ENCODE results near the gene DCTPP1.

DCTPP1 gene

GRCh38 chr16:30414159-30414558 lies 15.7 kb downstream of the DCTPP1 start:
- H4K20me1 ChIP-seq (ENCODE audit: insufficient read depth, low read length), result no peaks in the 10 kb centered on the region
- H3K27me3 ChIP-seq (replicated peaks; ENCODE audit: insufficient read depth, low read length), result no peaks in the 10 kb centered on the region
- no peak overlapping the region for H3K27ac ChIP-seq (ENCODE audit: low read length)
- H3K36me3 ChIP-seq (replicated peaks; ENCODE audit: insufficient read depth, low read length), result 0 out of 2 replicates have a peak, but pooled peaks cover 4% of the 10 kb centered on the region
- TF ChIP-seq EZH2 (optimal IDR thresholded peaks at IDR 0.05; ENCODE audit: low read depth, low read length) (no peak), EZH2phosphoT487 (IDR thresholded peaks at IDR 0.05; ENCODE audit: low read length) (no peak)
- TF ChIP-seq, protein P1, sequence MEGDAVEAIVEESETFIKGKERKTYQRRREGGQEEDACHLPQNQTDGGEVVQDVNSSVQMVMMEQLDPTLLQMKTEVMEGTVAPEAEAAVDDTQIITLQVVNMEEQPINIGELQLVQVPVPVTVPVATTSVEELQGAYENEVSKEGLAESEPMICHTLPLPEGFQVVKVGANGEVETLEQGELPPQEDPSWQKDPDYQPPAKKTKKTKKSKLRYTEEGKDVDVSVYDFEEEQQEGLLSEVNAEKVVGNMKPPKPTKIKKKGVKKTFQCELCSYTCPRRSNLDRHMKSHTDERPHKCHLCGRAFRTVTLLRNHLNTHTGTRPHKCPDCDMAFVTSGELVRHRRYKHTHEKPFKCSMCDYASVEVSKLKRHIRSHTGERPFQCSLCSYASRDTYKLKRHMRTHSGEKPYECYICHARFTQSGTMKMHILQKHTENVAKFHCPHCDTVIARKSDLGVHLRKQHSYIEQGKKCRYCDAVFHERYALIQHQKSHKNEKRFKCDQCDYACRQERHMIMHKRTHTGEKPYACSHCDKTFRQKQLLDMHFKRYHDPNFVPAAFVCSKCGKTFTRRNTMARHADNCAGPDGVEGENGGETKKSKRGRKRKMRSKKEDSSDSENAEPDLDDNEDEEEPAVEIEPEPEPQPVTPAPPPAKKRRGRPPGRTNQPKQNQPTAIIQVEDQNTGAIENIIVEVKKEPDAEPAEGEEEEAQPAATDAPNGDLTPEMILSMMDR (IDR thresholded peaks at IDR 0.05; ENCODE audit: low read length), result no peak
- no peak overlapping the region for H3K4me2 ChIP-seq (ENCODE audit: low read depth, low read length)
- H3K4me3 ChIP-seq (ENCODE audit: low read length), result no peak overlapping the region
- H2AFZ ChIP-seq (ENCODE audit: low read length), result no peak overlapping the region
- H3K79me2 ChIP-seq (ENCODE audit: low read length), result peaks cover 18% of the 10 kb centered on the region; the same call in 1 of the 2 replicates
- H3F3A ChIP-seq (ENCODE audit: insufficient read depth, low read length), result peaks cover 24% of the 10 kb centered on the region
- no peak for DNase-seq
- H3K4me1 ChIP-seq (ENCODE audit: low read length), result peaks cover 32% of the 10 kb centered on the region
- H3K9me2 ChIP-seq (replicated peaks; ENCODE audit: insufficient read depth, low read length), result no peaks in the 10 kb centered on the region
- H3K9ac ChIP-seq (ENCODE audit: low read length), result no peak overlapping the region
- no peaks in the 10 kb centered on the region for H3K9me3 ChIP-seq (replicated peaks; ENCODE audit: insufficient read depth, low read length)

DNA sequence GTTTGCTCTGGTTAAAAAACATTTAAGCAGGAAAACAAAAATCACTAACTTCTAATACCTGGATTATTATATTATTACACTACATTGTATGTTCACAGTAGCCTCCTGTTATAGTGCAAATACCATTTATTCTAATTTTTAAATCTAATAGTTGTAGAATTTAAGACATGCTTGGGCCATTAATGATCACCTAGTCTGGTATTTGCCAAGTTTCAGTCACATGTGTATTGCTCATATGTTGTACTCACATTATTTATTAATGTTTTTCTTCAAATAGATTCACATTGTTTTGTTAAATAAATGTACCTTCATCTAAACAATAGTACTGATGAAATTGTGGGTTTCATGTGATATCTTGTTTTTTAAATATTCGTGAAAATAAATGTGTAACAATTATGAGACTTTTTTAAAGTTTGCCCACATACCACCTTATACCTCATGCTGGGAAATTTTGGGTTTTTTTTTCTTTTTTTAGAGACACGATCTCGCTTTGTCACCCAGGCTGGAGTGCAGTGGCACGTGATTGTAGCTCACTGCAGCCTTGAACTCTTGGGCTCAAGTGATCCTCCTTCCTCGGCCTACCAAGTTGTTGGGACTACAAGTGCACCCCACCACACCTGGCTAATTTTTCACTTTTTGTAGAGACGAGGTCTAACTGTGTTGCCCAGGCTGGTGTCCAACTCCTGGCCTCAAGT lies 16.6 kb downstream of the DCTPP1 start:
- 0 out of 2 replicates have a peak, but pooled peaks cover 4% of the 10 kb centered on the region for H3K36me3 ChIP-seq (replicated peaks; ENCODE audit: insufficient read depth, low read length)
- H3K4me3 ChIP-seq (ENCODE audit: low read length), result no peak overlapping the region
- H3K9ac ChIP-seq (ENCODE audit: low read length), result no peak overlapping the region
- H3K4me2 ChIP-seq (ENCODE audit: low read depth, low read length), result no peak overlapping the region
- no peak for DNase-seq
- no peak overlapping the region for H2AFZ ChIP-seq (ENCODE audit: low read length)
- peaks cover 21% of the 10 kb centered on the region for H3K79me2 ChIP-seq (ENCODE audit: low read length)
- no peaks in the 10 kb centered on the region for H4K20me1 ChIP-seq (ENCODE audit: insufficient read depth, low read length)
- H3K27me3 ChIP-seq (replicated peaks; ENCODE audit: insufficient read depth, low read length), result no peaks in the 10 kb centered on the region
- no peaks in the 10 kb centered on the region for H3K9me2 ChIP-seq (replicated peaks; ENCODE audit: insufficient read depth, low read length)
- H3F3A ChIP-seq (ENCODE audit: insufficient read depth, low read length), result peaks cover 16% of the 10 kb centered on the region
- no peaks in the 10 kb centered on the region for H3K9me3 ChIP-seq (replicated peaks; ENCODE audit: insufficient read depth, low read length)
- H3K4me1 ChIP-seq (ENCODE audit: low read length), result peaks cover 31% of the 10 kb centered on the region
- H3K27ac ChIP-seq (ENCODE audit: low read length), result no peak overlapping the region
- no peak for TF ChIP-seq EZH2 (optimal IDR thresholded peaks at IDR 0.05; ENCODE audit: low read depth, low read length)
- no peak for TF ChIP-seq EZH2phosphoT487 (IDR thresholded peaks at IDR 0.05; ENCODE audit: low read length)
- TF ChIP-seq, protein P1 (IDR thresholded peaks at IDR 0.05; ENCODE audit: low read length), result no peak

DNA sequence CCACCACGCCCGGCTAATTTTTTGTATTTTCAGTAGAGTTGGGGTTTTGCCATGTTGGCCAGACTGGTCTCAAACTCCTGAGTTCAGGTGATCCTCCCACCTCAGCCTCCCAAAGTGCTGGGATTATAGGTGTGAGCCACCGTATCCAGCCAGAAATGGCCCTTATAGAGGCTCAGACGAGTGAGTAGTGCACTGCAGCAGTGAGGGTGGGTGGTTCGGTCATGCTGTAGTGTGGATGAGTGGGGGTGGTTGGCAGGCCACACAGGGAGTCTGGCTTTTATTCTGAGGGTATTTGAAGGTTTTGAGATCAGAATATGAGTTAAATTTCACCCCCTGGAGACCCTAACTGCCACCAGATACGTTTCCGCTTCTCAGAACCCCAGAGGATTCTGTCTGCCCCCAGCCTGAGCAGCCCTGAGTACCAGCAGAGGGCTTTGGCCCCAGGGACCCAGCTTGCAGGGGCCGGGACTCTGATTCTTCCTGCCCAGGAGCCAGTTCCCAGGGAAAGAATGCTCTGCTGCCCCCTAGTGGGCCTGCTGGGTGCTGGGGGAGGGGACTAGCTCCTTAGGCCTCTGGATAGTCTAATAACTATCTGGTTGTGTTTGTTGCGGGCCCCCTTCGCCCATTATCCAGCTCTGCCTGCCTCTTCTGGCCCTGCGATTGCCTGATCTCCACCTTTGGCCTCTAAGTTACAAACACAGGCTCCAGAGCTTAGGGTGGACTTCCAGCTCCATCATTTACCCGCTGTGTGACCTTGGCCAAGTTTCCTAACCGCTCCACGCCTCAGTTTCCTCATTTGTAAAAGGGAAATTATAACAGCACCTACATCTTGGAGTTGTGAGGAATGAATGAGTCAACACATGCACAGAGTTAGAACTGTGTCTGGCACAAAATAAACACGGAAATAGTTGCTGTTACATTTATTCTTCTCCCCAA lies 20.4 kb downstream of the DCTPP1 start:
- no peak overlapping the region for H3K27ac ChIP-seq (ENCODE audit: low read length)
- peak; percentile 85 for DNase-seq
- H3F3A ChIP-seq (ENCODE audit: insufficient read depth, low read length), result no peaks in the 10 kb centered on the region
- H3K9me3 ChIP-seq (replicated peaks; ENCODE audit: insufficient read depth, low read length), result no peaks in the 10 kb centered on the region
- TF ChIP-seq, protein P1 (IDR thresholded peaks at IDR 0.05; ENCODE audit: low read length), result peak; percentile 91
- TF ChIP-seq EZH2 (optimal IDR thresholded peaks at IDR 0.05; ENCODE audit: low read depth, low read length), result no peak
- 0 out of 2 replicates have a peak, but pooled peaks cover 4% of the 10 kb centered on the region for H3K36me3 ChIP-seq (replicated peaks; ENCODE audit: insufficient read depth, low read length)
- H2AFZ ChIP-seq (ENCODE audit: low read length), result no peak overlapping the region
- no peak overlapping the region for H3K9ac ChIP-seq (ENCODE audit: low read length)
- peak overlapping the region; percentile 12; the same call in 1 of the 2 replicates for H3K4me2 ChIP-seq (ENCODE audit: low read depth, low read length)
- no peaks in the 10 kb centered on the region for H3K9me2 ChIP-seq (replicated peaks; ENCODE audit: insufficient read depth, low read length)
- no peak overlapping the region for H3K4me3 ChIP-seq (ENCODE audit: low read length)
- H4K20me1 ChIP-seq (ENCODE audit: insufficient read depth, low read length), result no peaks in the 10 kb centered on the region
- no peaks in the 10 kb centered on the region for H3K27me3 ChIP-seq (replicated peaks; ENCODE audit: insufficient read depth, low read length)
- peaks cover 25% of the 10 kb centered on the region for H3K79me2 ChIP-seq (ENCODE audit: low read length)
- H3K4me1 ChIP-seq (ENCODE audit: low read length), result peaks cover 16% of the 10 kb centered on the region
